RWPE2 (cell line): ENCODE measurements around the gene GPR161.
A peak's percentile ranks its signal among the peaks of the same experiment; 100 is the strongest.
"Not testable (repeated sequence)": the region's sequence is repeated elsewhere in the genome, so short reads cannot be mapped to it uniquely, and the experiment has no call there.

ENCODE experiments used
- ATAC-seq: fragments of 200-7000 bp; cut with Tn5 transposase; 3 replicates; pipeline ENCODE4 v1.9.1; 2021; ENCODE audit warnings: low read depth
- DNase-seq: peaks from one replicate; pipeline ENCODE4 v3.0.0-alpha.2; 2020; ENCODE audit warnings: low spot score
- H3K27ac ChIP-seq: fragments of 450-650 bp; 2 replicates; pipeline ENCODE4 v1.5.1; 2017; ENCODE audit warnings: mild to moderate bottlenecking; ENCODE audit not compliant: poor library complexity, severe bottlenecking
- H3K27me3 ChIP-seq: fragments of 250-450 bp; sonication (Bioruptor Pico); 2 replicates; pipeline ENCODE4 v1.5.1; 2021; ENCODE audit warnings: mild to moderate bottlenecking, moderate library complexity; ENCODE audit not compliant: insufficient read depth, poor library complexity, severe bottlenecking
- H3K36me3 ChIP-seq: fragments of 250-450 bp; sonication (Bioruptor Pico); 2 replicates; pipeline ENCODE4 v1.5.1; 2020; ENCODE audit warnings: low read depth, mild to moderate bottlenecking, moderate library complexity
- H3K4me1 ChIP-seq: fragments of 250-450 bp; sonication (Bioruptor Pico); 2 replicates; pipeline ENCODE4 v1.5.1; 2021; ENCODE audit warnings: mild to moderate bottlenecking, moderate library complexity; ENCODE audit not compliant: insufficient read depth, poor library complexity, severe bottlenecking
- H3K4me3 ChIP-seq: fragments of 250-450 bp; sonication (Bioruptor Pico); 2 replicates; pipeline ENCODE4 v1.5.1; 2021; ENCODE audit warnings: mild to moderate bottlenecking, moderate library complexity; ENCODE audit not compliant: severe bottlenecking
- H3K9me3 ChIP-seq: fragments of 250-450 bp; sonication (Bioruptor Pico); 2 replicates; pipeline ENCODE4 v1.5.1; 2021; ENCODE audit warnings: mild to moderate bottlenecking, moderate library complexity; ENCODE audit not compliant: severe bottlenecking
- CTCF ChIP-seq: fragments of 450-650 bp; IDR thresholded peaks from one replicate; pipeline ENCODE4 v1.5.1; 2017; ENCODE audit warnings: mild to moderate bottlenecking, moderate library complexity; ENCODE audit not compliant: poor library complexity, severe bottlenecking

GPR161 gene

DNA sequence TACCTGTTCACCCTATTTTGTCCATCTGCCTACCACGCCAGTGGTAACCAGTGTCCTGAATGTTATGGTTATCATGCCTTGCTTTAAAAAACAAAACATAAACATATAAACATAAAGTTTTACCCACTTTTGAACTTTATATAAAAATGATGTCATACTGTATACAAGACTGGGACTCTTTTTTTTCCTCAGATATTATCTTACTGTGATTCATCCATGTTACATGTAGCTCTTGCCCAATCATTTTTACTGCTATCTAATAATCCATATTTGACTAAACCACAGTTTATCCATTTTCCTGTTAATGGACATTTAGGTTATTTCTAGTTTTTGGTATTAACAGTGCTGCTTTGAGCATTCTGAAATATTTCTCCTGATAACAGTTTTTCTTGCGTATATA, 78.8 kb downstream of the GPR161 start:
- Histone ChIP-seq H3K4me1 (no peaks in the 10 kb centered on the region), H3K27me3 (no peaks in the 10 kb centered on the region), H3K9me3 (no peaks in the 10 kb centered on the region), H3K27ac (no peak overlapping the region), H3K36me3 (peaks cover 4% of the 10 kb centered on the region; the same call in 1 of the 2 replicates), H3K4me3 (no peak overlapping the region)
- ATAC-seq (no peak), DNase-seq (no peak)
- no peak for TF ChIP-seq CTCF

- no peak for TF ChIP-seq CTCF
- Histone ChIP-seq H3K4me3 (no peak overlapping the region), H3K27me3 (no peaks in the 10 kb centered on the region), H3K36me3 (peaks cover 3% of the 10 kb centered on the region; the same call in 1 of the 2 replicates), H3K9me3 (no peaks in the 10 kb centered on the region), H3K4me1 (no peaks in the 10 kb centered on the region), H3K27ac (no peak overlapping the region)
- no peak for ATAC-seq
- DNase-seq, result no peak
These were observed 79.4 kb downstream of the GPR161 start for GRCh38 chr1:168057355-168057754.

DNA sequence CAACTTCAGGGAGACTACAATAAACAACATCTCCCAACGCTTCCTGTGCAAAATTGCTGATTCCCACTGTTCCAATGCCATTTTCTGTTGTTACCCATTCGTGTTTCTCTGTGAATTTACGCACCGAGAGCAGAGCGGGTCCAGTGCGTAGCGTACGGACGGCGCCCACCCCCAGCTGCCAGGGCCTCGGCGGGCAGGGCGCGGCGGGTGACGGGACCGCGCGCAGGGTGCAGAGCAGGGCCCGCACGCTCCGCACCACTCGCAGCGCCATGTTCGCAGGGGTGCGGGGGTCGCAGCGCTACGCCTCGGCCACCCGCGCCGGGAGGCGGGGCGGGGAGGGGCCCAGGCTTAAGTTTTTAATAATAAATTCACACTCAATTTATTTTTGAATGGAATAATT, 80.6 kb downstream of the GPR161 start:
- H3K9me3 ChIP-seq, H3K36me3 ChIP-seq, H3K4me1 ChIP-seq: not testable (repeated sequence)

DNA sequence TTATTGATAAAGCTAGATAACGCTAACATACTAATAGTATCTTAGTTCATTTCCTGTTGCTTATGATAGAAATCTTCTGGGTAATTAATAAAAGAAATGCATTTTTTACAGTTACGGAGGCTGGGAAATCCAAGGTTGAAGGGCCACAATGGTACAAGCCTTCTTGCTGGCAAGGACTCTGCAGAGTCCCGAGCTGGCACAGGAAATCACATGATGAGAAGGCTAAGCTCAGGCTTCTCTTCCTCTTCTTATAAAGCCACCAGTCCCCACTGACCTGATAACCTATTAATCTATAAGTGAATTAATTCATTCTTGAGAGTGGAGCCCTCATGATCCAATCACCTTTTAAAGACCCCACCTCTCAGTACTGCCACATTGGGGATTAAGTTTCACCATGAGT, 82.6 kb downstream of the GPR161 start:
- no peaks in the 10 kb centered on the region for H3K9me3 ChIP-seq
- ATAC-seq (no peak), DNase-seq (no peak)
- TF ChIP-seq CTCF, result no peak
- peaks cover 5% of the 10 kb centered on the region; the same call in 1 of the 2 replicates for H3K36me3 ChIP-seq
- no peak overlapping the region for H3K27ac ChIP-seq
- H3K4me1 ChIP-seq, result no peaks in the 10 kb centered on the region
- H3K4me3 ChIP-seq, result no peak overlapping the region
- no peaks in the 10 kb centered on the region for H3K27me3 ChIP-seq

More for the DNA sequence above, 80.6 kb downstream of the GPR161 start:
- not testable (repeated sequence) for H3K27me3 ChIP-seq, H3K4me3 ChIP-seq, H3K27ac ChIP-seq, DNase-seq
- peak; percentile 48; the same call in 1 of the 3 replicates for ATAC-seq

- no peak for TF ChIP-seq CTCF
- peaks cover 5% of the 10 kb centered on the region; the same call in 1 of the 2 replicates for H3K36me3 ChIP-seq
- DNase-seq, result no peak
- no peaks in the 10 kb centered on the region for H3K4me1 ChIP-seq
- no peak overlapping the region for H3K4me3 ChIP-seq
- no peaks in the 10 kb centered on the region for H3K9me3 ChIP-seq
- H3K27ac ChIP-seq, result no peak overlapping the region
- ATAC-seq, result no peak
- no peaks in the 10 kb centered on the region for H3K27me3 ChIP-seq
These were observed 83.0 kb downstream of the GPR161 start for GRCh38 chr1:168053681-168054080.
